ENCODE results near the gene JAK2.
A peak's percentile ranks its signal among the peaks of the same experiment; 100 is the strongest.

The JAK2 gene

DNA sequence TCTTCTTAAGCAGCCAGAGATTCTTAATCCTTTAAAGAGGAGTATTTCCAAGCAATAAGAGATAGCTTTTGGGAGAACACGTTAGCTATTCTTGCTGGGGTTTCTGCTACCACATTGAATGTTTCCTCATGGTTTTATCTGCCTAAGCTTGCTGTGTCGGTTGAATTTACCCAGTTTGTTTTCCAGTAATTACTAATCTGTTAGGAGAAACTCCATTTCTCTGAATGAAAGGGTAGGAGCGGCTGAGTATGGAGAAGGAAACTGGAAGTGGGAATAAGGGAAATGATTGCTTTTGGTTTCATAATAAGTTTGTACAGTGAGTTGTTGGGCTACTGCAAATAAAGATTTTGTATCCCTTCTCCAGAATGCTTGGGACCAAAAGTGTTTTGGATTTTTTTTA, 1.2 kb downstream of the JAK2 start:
- Histone ChIP-seq H3K4me1 (ENCODE audit: insufficient read depth, low read length, severe bottlenecking) (peaks cover 38% of the 10 kb centered on the region), H3F3A (ENCODE audit: insufficient read depth, low read length) (no peaks in the 10 kb centered on the region), H3K4me3 (ENCODE audit: low read depth, low read length, poor library complexity, severe bottlenecking) (peak overlapping the region; percentile 70), H4K20me1 (ENCODE audit: insufficient read depth, low read length) (no peaks in the 10 kb centered on the region), H3K27ac (ENCODE audit: low read depth, low read length, poor library complexity, severe bottlenecking) (peak overlapping the region; percentile 36), H3K27me3 (ENCODE audit: insufficient read depth, low read length) (no peaks in the 10 kb centered on the region), H3K36me3 (ENCODE audit: insufficient read depth, low read length) (no peaks in the 10 kb centered on the region), H3K4me2 (ENCODE audit: low read length) (peak overlapping the region; percentile 92), H3K9ac (ENCODE audit: low read length) (peak overlapping the region; percentile 69), H2AFZ (ENCODE audit: low read length) (0 out of 2 replicates have a peak overlapping the region, but pooled peaks have one; percentile 54), H3K9me3 (ENCODE audit: low read length) (no peaks in the 10 kb centered on the region), H3K79me2 (ENCODE audit: insufficient read depth, low read length) (no peaks in the 10 kb centered on the region), H3K9me2 (ENCODE audit: low read depth, low read length) (no peaks in the 10 kb centered on the region)
- no peak for TF ChIP-seq EZH2 (IDR thresholded peaks at IDR 0.05; ENCODE audit: borderline replicate concordance, low read length)
- TF ChIP-seq, protein P1, sequence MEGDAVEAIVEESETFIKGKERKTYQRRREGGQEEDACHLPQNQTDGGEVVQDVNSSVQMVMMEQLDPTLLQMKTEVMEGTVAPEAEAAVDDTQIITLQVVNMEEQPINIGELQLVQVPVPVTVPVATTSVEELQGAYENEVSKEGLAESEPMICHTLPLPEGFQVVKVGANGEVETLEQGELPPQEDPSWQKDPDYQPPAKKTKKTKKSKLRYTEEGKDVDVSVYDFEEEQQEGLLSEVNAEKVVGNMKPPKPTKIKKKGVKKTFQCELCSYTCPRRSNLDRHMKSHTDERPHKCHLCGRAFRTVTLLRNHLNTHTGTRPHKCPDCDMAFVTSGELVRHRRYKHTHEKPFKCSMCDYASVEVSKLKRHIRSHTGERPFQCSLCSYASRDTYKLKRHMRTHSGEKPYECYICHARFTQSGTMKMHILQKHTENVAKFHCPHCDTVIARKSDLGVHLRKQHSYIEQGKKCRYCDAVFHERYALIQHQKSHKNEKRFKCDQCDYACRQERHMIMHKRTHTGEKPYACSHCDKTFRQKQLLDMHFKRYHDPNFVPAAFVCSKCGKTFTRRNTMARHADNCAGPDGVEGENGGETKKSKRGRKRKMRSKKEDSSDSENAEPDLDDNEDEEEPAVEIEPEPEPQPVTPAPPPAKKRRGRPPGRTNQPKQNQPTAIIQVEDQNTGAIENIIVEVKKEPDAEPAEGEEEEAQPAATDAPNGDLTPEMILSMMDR (IDR thresholded peaks at IDR 0.05; ENCODE audit: low read length): no peak

DNA sequence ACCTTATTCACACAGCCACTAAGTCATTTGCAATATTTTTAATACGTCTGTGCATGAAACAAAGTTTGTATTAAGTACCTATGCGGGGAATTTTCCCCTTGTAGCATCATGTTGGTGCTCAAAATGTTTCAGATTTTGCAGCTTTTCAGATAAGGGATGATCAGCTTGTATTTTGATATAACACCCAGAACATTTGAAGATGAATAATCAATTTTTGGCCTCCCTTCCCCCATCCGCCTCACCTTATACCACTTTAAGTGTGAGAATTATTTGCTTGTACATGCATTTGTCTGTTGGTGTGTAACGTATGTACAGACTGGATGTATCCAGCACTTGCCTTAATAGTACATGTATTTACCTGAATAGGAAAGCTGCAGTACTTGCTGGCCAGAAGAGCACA, 1.7 kb downstream of the JAK2 start:
- peak overlapping the region; percentile 92 for H3K4me2 ChIP-seq (ENCODE audit: low read length)
- no peaks in the 10 kb centered on the region for H3F3A ChIP-seq (ENCODE audit: insufficient read depth, low read length)
- H3K27ac ChIP-seq (ENCODE audit: low read depth, low read length, poor library complexity, severe bottlenecking): no peak overlapping the region
- peaks cover 38% of the 10 kb centered on the region for H3K4me1 ChIP-seq (ENCODE audit: insufficient read depth, low read length, severe bottlenecking)
- no peak overlapping the region for H2AFZ ChIP-seq (ENCODE audit: low read length)
- no peaks in the 10 kb centered on the region for H3K9me2 ChIP-seq (ENCODE audit: low read depth, low read length)
- no peaks in the 10 kb centered on the region for H4K20me1 ChIP-seq (ENCODE audit: insufficient read depth, low read length)
- no peaks in the 10 kb centered on the region for H3K9me3 ChIP-seq (ENCODE audit: low read length)
- TF ChIP-seq, protein P1 (IDR thresholded peaks at IDR 0.05; ENCODE audit: low read length): no peak
- no peak for TF ChIP-seq EZH2 (IDR thresholded peaks at IDR 0.05; ENCODE audit: borderline replicate concordance, low read length)
- H3K79me2 ChIP-seq (ENCODE audit: insufficient read depth, low read length): no peaks in the 10 kb centered on the region
- peak overlapping the region; percentile 69; the same call in 1 of the 2 replicates for H3K9ac ChIP-seq (ENCODE audit: low read length)
- no peaks in the 10 kb centered on the region; the same call in 1 of the 2 replicates for H3K36me3 ChIP-seq (ENCODE audit: insufficient read depth, low read length)
- H3K27me3 ChIP-seq (ENCODE audit: insufficient read depth, low read length): no peaks in the 10 kb centered on the region
- H3K4me3 ChIP-seq (ENCODE audit: low read depth, low read length, poor library complexity, severe bottlenecking): peak overlapping the region; percentile 70

- H3K4me1 ChIP-seq (ENCODE audit: insufficient read depth, low read length, severe bottlenecking): peaks cover 38% of the 10 kb centered on the region
- peaks cover 6% of the 10 kb centered on the region; the same call in 1 of the 2 replicates for H3K9me3 ChIP-seq (ENCODE audit: low read length)
- H3K27me3 ChIP-seq (ENCODE audit: insufficient read depth, low read length): no peaks in the 10 kb centered on the region
- no peak overlapping the region for H3K27ac ChIP-seq (ENCODE audit: low read depth, low read length, poor library complexity, severe bottlenecking)
- peak overlapping the region; percentile 28 for H3K4me3 ChIP-seq (ENCODE audit: low read depth, low read length, poor library complexity, severe bottlenecking)
- H4K20me1 ChIP-seq (ENCODE audit: insufficient read depth, low read length): no peaks in the 10 kb centered on the region
- H3K79me2 ChIP-seq (ENCODE audit: insufficient read depth, low read length): no peaks in the 10 kb centered on the region
- H3F3A ChIP-seq (ENCODE audit: insufficient read depth, low read length): no peaks in the 10 kb centered on the region
- no peaks in the 10 kb centered on the region for H3K9me2 ChIP-seq (ENCODE audit: low read depth, low read length)
- peaks cover 12% of the 10 kb centered on the region for H3K36me3 ChIP-seq (ENCODE audit: insufficient read depth, low read length)
- no peak overlapping the region for H2AFZ ChIP-seq (ENCODE audit: low read length)
- TF ChIP-seq, protein P1 (IDR thresholded peaks at IDR 0.05; ENCODE audit: low read length): peak; percentile 98
- no peak for TF ChIP-seq EZH2 (IDR thresholded peaks at IDR 0.05; ENCODE audit: borderline replicate concordance, low read length)
- H3K9ac ChIP-seq (ENCODE audit: low read length): peak overlapping the region; percentile 33; the same call in 1 of the 2 replicates
- peak overlapping the region; percentile 50 for H3K4me2 ChIP-seq (ENCODE audit: low read length)
These were observed 2.9 kb downstream of the JAK2 start for GRCh38 chr9:4987961-4988421.

Measured in OCI-LY1 (cell line).